Activated CD8-positive, alpha-beta memory T cell treated with anti-CD3 and anti-CD28 coated beads, Interleukin-2, amount 10 ng/mL, durations not matched to agents 7 days and 5 days (primary cell): ENCODE measurements around the gene PRR15L. TPM values are rescaled to one million over a fixed set of nuclear protein-coding genes. Genes with fewer than 3 reads are reported as not detected.

Experiments
- ATAC-seq: fragments of 150-1000 bp; cut with Tn5 transposase; one replicate; pipeline ENCODE4 v1.10.0; 2021; ENCODE audit warnings: moderate library complexity
- CTCF ChIA-PET: fragments of 350-600 bp; sonication (Branson Sonifier 250); formaldehyde crosslinking; loops from one replicate; lab custom pipeline; 2021; ENCODE audit warnings: antibody characterized with exemption; lab: Charles Lee
- DNase-seq: peaks from one replicate; pipeline ENCODE4 v3.0.0-alpha.2; 2020
- H3K27ac Mint-ChIP-seq: one replicate; pipeline ENCODE4 v1.8.0; 2021; ENCODE audit warnings: mild to moderate bottlenecking, mixed read lengths
- H3K27me3 Mint-ChIP-seq: one replicate; pipeline ENCODE4 v1.8.0; 2021; ENCODE audit warnings: mixed read lengths
- H3K36me3 Mint-ChIP-seq: one replicate; pipeline ENCODE4 v1.8.0; 2021; ENCODE audit warnings: mild to moderate bottlenecking, mixed read lengths
- H3K4me1 Mint-ChIP-seq: one replicate; pipeline ENCODE4 v1.8.0; 2021; ENCODE audit warnings: mixed read lengths
- H3K4me3 Mint-ChIP-seq: one replicate; pipeline ENCODE4 v1.8.0; 2021; ENCODE audit warnings: mild to moderate bottlenecking, moderate library complexity, mixed read lengths
- H3K9me3 Mint-ChIP-seq: one replicate; pipeline ENCODE4 v1.8.0; 2022; ENCODE audit warnings: low read depth, mixed read lengths
- total RNA-seq, 2 experiments: library from RNA; stranded (reverse); gene quantifications; one replicate each; pipeline ENCODE4 v1.2.3, GENCODE V29; 2021

PRR15L gene
- total RNA-seq, 2 experiments from 2014 or later = not detected

GRCh38 chr17:47967607-47968252 lies 10.0 kb upstream of the PRR15L start:
- ATAC-seq (no peak), DNase-seq (no peak)
- H3K4me1 Mint-ChIP-seq = peaks cover 22% of the 10 kb centered on the region
- no peak overlapping the region for H3K4me3 Mint-ChIP-seq
- peaks cover 2% of the 10 kb centered on the region for H3K36me3 Mint-ChIP-seq
- H3K9me3 Mint-ChIP-seq = no peaks in the 10 kb centered on the region
- H3K27me3 Mint-ChIP-seq = peaks cover 2% of the 10 kb centered on the region
- no peak overlapping the region for H3K27ac Mint-ChIP-seq
- CTCF ChIA-PET = interaction anchor here (0.6 to 15.7 kb wide), 4 partner anchors 11 to 144 kb away, joined by 3 to 383 read pairs (median 38); partner anchors contain the start of genes PNPO and PRR15L

GRCh38 chr17:47966079-47966519 lies 8.4 kb upstream of the PRR15L start:
- ATAC-seq = no peak
- no peaks in the 10 kb centered on the region for H3K9me3 Mint-ChIP-seq
- no peaks in the 10 kb centered on the region for H3K36me3 Mint-ChIP-seq

GRCh38 chr17:47964856-47965255 lies 7.2 kb upstream of the PRR15L start:
- no peak for DNase-seq
- H3K4me3 Mint-ChIP-seq = no peak overlapping the region
- no peak for ATAC-seq
- no peak overlapping the region for H3K27ac Mint-ChIP-seq
- H3K9me3 Mint-ChIP-seq = no peaks in the 10 kb centered on the region
- H3K36me3 Mint-ChIP-seq = no peaks in the 10 kb centered on the region
- H3K4me1 Mint-ChIP-seq = peaks cover 4% of the 10 kb centered on the region
- H3K27me3 Mint-ChIP-seq = peaks cover 2% of the 10 kb centered on the region
- CTCF ChIA-PET = interaction anchor here (1.0 kb wide), 1 partner anchor 16 kb away, joined by 3 read pairs; no protein-coding TSS in a partner anchor

More at GRCh38 chr17:47966079-47966519, 8.4 kb upstream of the PRR15L start:
- peaks cover 13% of the 10 kb centered on the region for H3K4me1 Mint-ChIP-seq
- H3K4me3 Mint-ChIP-seq = no peak overlapping the region
- no peak overlapping the region for H3K27ac Mint-ChIP-seq
- DNase-seq = no peak
- CTCF ChIA-PET = interaction anchor here (0.7 to 15.7 kb wide), 5 partner anchors 14 to 52 kb away, joined by 3 to 383 read pairs (median 3); partner anchors contain the start of genes PNPO and PRR15L
- peaks cover 2% of the 10 kb centered on the region for H3K27me3 Mint-ChIP-seq

- no peak overlapping the region for H3K27ac Mint-ChIP-seq
- CTCF ChIA-PET = interaction anchor here (1.6 kb wide), 2 partner anchors 8 to 16 kb away, joined by 4 to 9 read pairs; partner anchors contain the start of gene CDK5RAP3
- H3K9me3 Mint-ChIP-seq = no peaks in the 10 kb centered on the region
- DNase-seq (no peak), ATAC-seq (no peak)
- H3K36me3 Mint-ChIP-seq = no peaks in the 10 kb centered on the region
- H3K4me3 Mint-ChIP-seq = no peak overlapping the region
- H3K4me1 Mint-ChIP-seq = peaks cover 2% of the 10 kb centered on the region
- peaks cover 2% of the 10 kb centered on the region for H3K27me3 Mint-ChIP-seq
Observed at GRCh38 chr17:47962901-47963300, 5.2 kb upstream of the PRR15L start.

GRCh38 chr17:47961406-47961805 lies 3.7 kb upstream of the PRR15L start:
- CTCF ChIA-PET = interaction anchor here (0.8 to 4.2 kb wide), 5 partner anchors 9 to 72 kb away, joined by 3 to 19 read pairs (median 4); partner anchors contain the start of gene CDK5RAP3
- no peaks in the 10 kb centered on the region for H3K27me3 Mint-ChIP-seq

GRCh38 chr17:47959825-47960655 lies 2.4 kb upstream of the PRR15L start:
- no peak for ATAC-seq
- DNase-seq = no peak
- Mint-ChIP-seq H3K4me3 (no peak overlapping the region), H3K27ac (no peak overlapping the region), H3K27me3 (no peaks in the 10 kb centered on the region), H3K9me3 (no peaks in the 10 kb centered on the region), H3K36me3 (no peaks in the 10 kb centered on the region), H3K4me1 (no peaks in the 10 kb centered on the region)
- CTCF ChIA-PET = interaction anchor here (0.9 to 4.2 kb wide), 6 partner anchors 10 to 19 kb away, joined by 3 to 19 read pairs (median 4); partner anchors contain the start of genes CDK5RAP3 and PNPO

More at GRCh38 chr17:47961406-47961805, 3.7 kb upstream of the PRR15L start:
- no peak for ATAC-seq
- H3K36me3 Mint-ChIP-seq = no peaks in the 10 kb centered on the region
- H3K9me3 Mint-ChIP-seq = no peaks in the 10 kb centered on the region
- no peak overlapping the region for H3K27ac Mint-ChIP-seq
- H3K4me1 Mint-ChIP-seq = peaks cover 2% of the 10 kb centered on the region
- no peak overlapping the region for H3K4me3 Mint-ChIP-seq
- DNase-seq = no peak

GRCh38 chr17:47956791-47957590 lies 692 bp downstream of the PRR15L start:
- Mint-ChIP-seq H3K36me3 (no peaks in the 10 kb centered on the region), H3K4me3 (no peak overlapping the region), H3K27ac (no peak overlapping the region), H3K4me1 (no peaks in the 10 kb centered on the region), H3K27me3 (no peaks in the 10 kb centered on the region), H3K9me3 (no peaks in the 10 kb centered on the region)
- CTCF ChIA-PET = interaction anchor here (0.9 to 18.6 kb wide), 7 partner anchors 8 to 116 kb away, joined by 3 to 383 read pairs (median 5); partner anchors contain the start of genes CDK5RAP3 and SCRN2
- ATAC-seq = no peak
- DNase-seq = no peak

GRCh38 chr17:47955497-47956461 lies 1.9 kb downstream of the PRR15L start:
- Mint-ChIP-seq H3K9me3 (no peaks in the 10 kb centered on the region), H3K27ac (peak overlapping the region; percentile 38), H3K36me3 (no peaks in the 10 kb centered on the region), H3K27me3 (no peaks in the 10 kb centered on the region), H3K4me1 (no peaks in the 10 kb centered on the region), H3K4me3 (no peak overlapping the region)
- CTCF ChIA-PET = interaction anchor here (1.9 to 18.6 kb wide), 4 partner anchors 7 to 114 kb away, joined by 4 to 383 read pairs (median 18); partner anchors contain the start of genes CDK5RAP3 and SCRN2
- no peak for ATAC-seq
- DNase-seq = no peak

GRCh38 chr17:47953909-47954308 lies 3.8 kb downstream of the PRR15L start:
- no peak overlapping the region for H3K27ac Mint-ChIP-seq
- H3K27me3 Mint-ChIP-seq = no peaks in the 10 kb centered on the region
- peaks cover 12% of the 10 kb centered on the region for H3K4me1 Mint-ChIP-seq
- H3K4me3 Mint-ChIP-seq = no peak overlapping the region
- H3K36me3 Mint-ChIP-seq = peaks cover 3% of the 10 kb centered on the region
- CTCF ChIA-PET = interaction anchor here (1.0 to 18.6 kb wide), 6 partner anchors 10 to 64 kb away, joined by 3 to 383 read pairs (median 3); partner anchors contain the start of gene CDK5RAP3
- H3K9me3 Mint-ChIP-seq = no peaks in the 10 kb centered on the region
- DNase-seq (no peak), ATAC-seq (no peak)

- no peak for ATAC-seq
- CTCF ChIA-PET = interaction anchor here (1.0 to 18.6 kb wide), 5 partner anchors 10 to 67 kb away, joined by 3 to 383 read pairs (median 7); partner anchors contain the start of gene CDK5RAP3
- no peak for DNase-seq
- Mint-ChIP-seq H3K36me3 (peaks cover 7% of the 10 kb centered on the region), H3K27ac (no peak overlapping the region), H3K9me3 (no peaks in the 10 kb centered on the region), H3K27me3 (no peaks in the 10 kb centered on the region), H3K4me1 (peaks cover 14% of the 10 kb centered on the region), H3K4me3 (no peak overlapping the region)
Observed at GRCh38 chr17:47952171-47953021, 5.3 kb downstream of the PRR15L start.

GRCh38 chr17:47950448-47950847 lies 7.2 kb downstream of the PRR15L start:
- H3K36me3 Mint-ChIP-seq = peaks cover 16% of the 10 kb centered on the region
- H3K27me3 Mint-ChIP-seq = no peaks in the 10 kb centered on the region
- peaks cover 28% of the 10 kb centered on the region for H3K4me1 Mint-ChIP-seq
- no peak overlapping the region for H3K27ac Mint-ChIP-seq
- no peak for ATAC-seq
- no peak overlapping the region for H3K4me3 Mint-ChIP-seq
- no peak for DNase-seq
- no peaks in the 10 kb centered on the region for H3K9me3 Mint-ChIP-seq
- CTCF ChIA-PET = interaction anchor here (1.1 to 18.6 kb wide), 14 partner anchors 9 to 180 kb away, joined by 3 to 383 read pairs (median 10); partner anchors contain the start of genes CDK5RAP3, NFE2L1, PNPO and SCRN2
